Fibroblast of mammary gland (primary cell): Measurements from ENCODE around the gene STIMATE.

Source experiments
- DNase-seq: peaks from one replicate; pipeline ENCODE4 v3.0.0-alpha.2; 2010; ENCODE audit warnings: low read depth
- H3K4me3 ChIP-seq: 2 replicates; pipeline ENCODE4 v1.5.1; 2011; ENCODE audit warnings: low read depth, mild to moderate bottlenecking, low read length, moderate library complexity; ENCODE audit not compliant: control insufficient read depth
- CTCF ChIP-seq: conservative IDR thresholded peaks from 2 replicates; pipeline ENCODE4 v1.5.1; 2011; ENCODE audit warnings: low read depth, low read length, inconsistent platforms; ENCODE audit not compliant: control insufficient read depth, insufficient read depth

The STIMATE gene

GRCh38 chr3:52859686-52860423, 37.5 kb downstream of the STIMATE start:
- no peak overlapping the region for H3K4me3 ChIP-seq
- DNase-seq = no peak
- no peak for TF ChIP-seq CTCF

GRCh38 chr3:52857864-52858263, 39.5 kb downstream of the STIMATE start:
- DNase-seq = no peak
- TF ChIP-seq CTCF = no peak
- no peak overlapping the region for H3K4me3 ChIP-seq

- H3K4me3 ChIP-seq = no peak overlapping the region
- DNase-seq = no peak
- TF ChIP-seq CTCF = no peak
These were observed 40.2 kb downstream of the STIMATE start for GRCh38 chr3:52857133-52857532.

GRCh38 chr3:52856666-52857065, 40.7 kb downstream of the STIMATE start:
- TF ChIP-seq CTCF = no peak
- H3K4me3 ChIP-seq = no peak overlapping the region
- no peak for DNase-seq

GRCh38 chr3:52854013-52854412, 43.3 kb downstream of the STIMATE start:
- no peak for DNase-seq
- H3K4me3 ChIP-seq = no peak overlapping the region
- TF ChIP-seq CTCF = no peak

GRCh38 chr3:52852419-52852818, 44.9 kb downstream of the STIMATE start:
- no peak overlapping the region for H3K4me3 ChIP-seq
- no peak for DNase-seq
- no peak for TF ChIP-seq CTCF

GRCh38 chr3:52851348-52851747, 46.0 kb downstream of the STIMATE start:
- no peak overlapping the region for H3K4me3 ChIP-seq
- TF ChIP-seq CTCF = peak; percentile 50
- peak; percentile 49 for DNase-seq
